Astrocyte (in vitro differentiated cells and primary cell): Measurements from ENCODE around the gene DCAF4.

Experiments used
- EZH2 ChIP-seq: IDR thresholded peaks from 2 replicates; pipeline ENCODE4 v1.6.1; 2012; ENCODE audit warnings: mild to moderate bottlenecking, low read length, inconsistent platforms; ENCODE audit not compliant: insufficient read depth
- TF ChIP-seq, protein P1 (sequence below): IDR thresholded peaks from 2 replicates; pipeline ENCODE4 v1.5.1; 2011; ENCODE audit warnings: low read depth, mild to moderate bottlenecking, inconsistent platforms, low read length, moderate library complexity; ENCODE audit not compliant: insufficient read depth

GRCh38 chr14:72966038-72966437 is 39.8 kb downstream of the DCAF4 start:
- TF ChIP-seq, protein P1, sequence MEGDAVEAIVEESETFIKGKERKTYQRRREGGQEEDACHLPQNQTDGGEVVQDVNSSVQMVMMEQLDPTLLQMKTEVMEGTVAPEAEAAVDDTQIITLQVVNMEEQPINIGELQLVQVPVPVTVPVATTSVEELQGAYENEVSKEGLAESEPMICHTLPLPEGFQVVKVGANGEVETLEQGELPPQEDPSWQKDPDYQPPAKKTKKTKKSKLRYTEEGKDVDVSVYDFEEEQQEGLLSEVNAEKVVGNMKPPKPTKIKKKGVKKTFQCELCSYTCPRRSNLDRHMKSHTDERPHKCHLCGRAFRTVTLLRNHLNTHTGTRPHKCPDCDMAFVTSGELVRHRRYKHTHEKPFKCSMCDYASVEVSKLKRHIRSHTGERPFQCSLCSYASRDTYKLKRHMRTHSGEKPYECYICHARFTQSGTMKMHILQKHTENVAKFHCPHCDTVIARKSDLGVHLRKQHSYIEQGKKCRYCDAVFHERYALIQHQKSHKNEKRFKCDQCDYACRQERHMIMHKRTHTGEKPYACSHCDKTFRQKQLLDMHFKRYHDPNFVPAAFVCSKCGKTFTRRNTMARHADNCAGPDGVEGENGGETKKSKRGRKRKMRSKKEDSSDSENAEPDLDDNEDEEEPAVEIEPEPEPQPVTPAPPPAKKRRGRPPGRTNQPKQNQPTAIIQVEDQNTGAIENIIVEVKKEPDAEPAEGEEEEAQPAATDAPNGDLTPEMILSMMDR = no peak
- no peak for TF ChIP-seq EZH2
